H9 (cell line): Measurements from ENCODE around the gene CDK5. TPM values are rescaled to one million over a fixed set of nuclear protein-coding genes. Genes with fewer than 3 reads are reported as not detected.
A peak's percentile ranks its signal among the peaks of the same experiment; 100 is the strongest.

Experiments
- DNase-seq: peaks from one replicate; pipeline ENCODE4 v3.0.0-alpha.2; 2017
- H2AFZ ChIP-seq: one replicate; pipeline ENCODE4 v1.6.1; 2013; ENCODE audit warnings: mild to moderate bottlenecking, low read length, control low read depth, moderate library complexity
- H2AK5ac ChIP-seq: 2 replicates; pipeline ENCODE4 v1.6.1; 2013; ENCODE audit warnings: low read length, control low read depth, mixed read lengths; ENCODE audit not compliant: insufficient read length
- H2BK120ac ChIP-seq: one replicate; pipeline ENCODE4 v1.6.1; 2013; ENCODE audit warnings: low read depth, mild to moderate bottlenecking, low read length, control low read depth, inconsistent platforms; ENCODE audit not compliant: poor library complexity, severe bottlenecking
- H2BK12ac ChIP-seq: 2 replicates; pipeline ENCODE4 v1.6.1; 2013; ENCODE audit warnings: low read length, control low read depth, mixed read lengths, low read depth; ENCODE audit not compliant: insufficient read length
- H2BK15ac ChIP-seq: 2 replicates; pipeline ENCODE4 v1.6.1; 2013; ENCODE audit warnings: low read depth, low read length, control low read depth
- H2BK20ac ChIP-seq: one replicate; pipeline ENCODE4 v1.6.1; 2013; ENCODE audit warnings: low read depth, mild to moderate bottlenecking, low read length, control low read depth, inconsistent platforms; ENCODE audit not compliant: poor library complexity, severe bottlenecking
- H2BK5ac ChIP-seq: 2 replicates; pipeline ENCODE4 v1.6.1; 2013; ENCODE audit warnings: low read length, control low read depth, mixed read lengths; ENCODE audit not compliant: insufficient read length
- H3K14ac ChIP-seq: 2 replicates; pipeline ENCODE4 v1.6.1; 2013; ENCODE audit warnings: low read length, control low read depth; ENCODE audit not compliant: insufficient read depth
- H3K18ac ChIP-seq: 2 replicates; pipeline ENCODE4 v1.6.1; 2013; ENCODE audit warnings: low read depth, mild to moderate bottlenecking, mixed read lengths, low read length, control low read depth; ENCODE audit not compliant: insufficient read length
- H3K23ac ChIP-seq: 2 replicates; pipeline ENCODE4 v1.6.1; 2013; ENCODE audit warnings: low read length, control low read depth, mixed read lengths, low read depth; ENCODE audit not compliant: insufficient read length
- H3K23me2 ChIP-seq: 2 replicates; pipeline ENCODE4 v1.6.1; 2013; ENCODE audit warnings: low read depth, mild to moderate bottlenecking, mixed read lengths, low read length, control low read depth; ENCODE audit not compliant: insufficient read length, poor library complexity, severe bottlenecking
- H3K27ac ChIP-seq: 2 replicates; pipeline ENCODE4 v1.5.1; 2013; ENCODE audit warnings: low read length, control low read depth, mixed read lengths, low read depth; ENCODE audit not compliant: insufficient read length
- H3K27me3 ChIP-seq: 2 replicates; pipeline ENCODE4 v1.6.1; 2013; ENCODE audit warnings: low read length, control low read depth, inconsistent platforms; ENCODE audit not compliant: insufficient read depth
- H3K4ac ChIP-seq: 2 replicates; pipeline ENCODE4 v1.6.1; 2013; ENCODE audit warnings: low read depth, mild to moderate bottlenecking, control low read depth, inconsistent platforms, low read length, moderate library complexity
- H3K4me1 ChIP-seq: 2 replicates; pipeline ENCODE4 v1.6.1; 2013; ENCODE audit warnings: low read length, control low read depth, inconsistent platforms; ENCODE audit not compliant: insufficient read depth
- H3K4me2 ChIP-seq: 2 replicates; pipeline ENCODE4 v1.6.1; 2013; ENCODE audit warnings: low read length, control low read depth, mixed read lengths; ENCODE audit not compliant: insufficient read length, insufficient read depth
- H3K56ac ChIP-seq: 2 replicates; pipeline ENCODE4 v1.6.1; 2013; ENCODE audit warnings: low read depth, mild to moderate bottlenecking, mixed read lengths, low read length, control low read depth; ENCODE audit not compliant: insufficient read length
- H3K79me1 ChIP-seq: 2 replicates; pipeline ENCODE4 v1.6.1; 2013; ENCODE audit warnings: low read depth, mild to moderate bottlenecking, moderate library complexity, low read length, control low read depth, inconsistent platforms; ENCODE audit not compliant: insufficient read depth, poor library complexity, severe bottlenecking
- H3K79me2 ChIP-seq: 2 replicates; pipeline ENCODE4 v1.6.1; 2013; ENCODE audit warnings: low read length, control low read depth, inconsistent platforms; ENCODE audit not compliant: insufficient read depth
- H3K9ac ChIP-seq: 2 replicates; pipeline ENCODE4 v1.6.1; 2013; ENCODE audit warnings: low read length, control low read depth, mixed read lengths; ENCODE audit not compliant: insufficient read length; ENCODE audit errors: extremely low read depth
- H3K9me3 ChIP-seq: one replicate; pipeline ENCODE4 v1.6.1; 2013; ENCODE audit warnings: low read depth, low read length, inconsistent platforms; ENCODE audit not compliant: control insufficient read depth
- H3T11ph ChIP-seq: one replicate; pipeline ENCODE4 v1.6.1; 2013; ENCODE audit warnings: mild to moderate bottlenecking, low read length, control low read depth, inconsistent platforms
- H4K20me1 ChIP-seq: one replicate; pipeline ENCODE4 v1.6.1; 2013; ENCODE audit not compliant: control insufficient read depth, insufficient read length, insufficient read depth
- H4K5ac ChIP-seq: 2 replicates; pipeline ENCODE4 v1.6.1; 2013; ENCODE audit warnings: low read depth, mild to moderate bottlenecking, mixed read lengths, low read length, control low read depth; ENCODE audit not compliant: insufficient read length
- H4K8ac ChIP-seq: replicated peaks from 2 replicates; pipeline ENCODE4 v1.6.1; 2013; ENCODE audit warnings: low read length, control low read depth, mixed read lengths, low read depth; ENCODE audit not compliant: insufficient read length
- H4K91ac ChIP-seq: 2 replicates; pipeline ENCODE4 v1.6.1; 2013; ENCODE audit warnings: low read depth, mild to moderate bottlenecking, moderate library complexity, mixed read lengths, low read length, control low read depth; ENCODE audit not compliant: insufficient read length
- H3K27ac Mint-ChIP-seq, 3 experiments: 2 replicates in 2 of 3; 3 replicates in 1 of 3; pipeline ENCODE4 v1.8.0; 2020 to 2021; ENCODE audit warnings: mixed read lengths in 3 of 3, mild to moderate bottlenecking in 1 of 3, moderate library complexity in 1 of 3
- H3K27me3 Mint-ChIP-seq: 2 replicates; pipeline ENCODE4 v1.8.0; 2021; ENCODE audit warnings: low read depth, mild to moderate bottlenecking, moderate library complexity, mixed read lengths
- H3K36me3 Mint-ChIP-seq, 3 experiments: 2 replicates in 2 of 3; 3 replicates in 1 of 3; pipeline ENCODE4 v1.8.0; 2020 to 2021; ENCODE audit warnings: low read depth in 3 of 3, mixed read lengths in 3 of 3; ENCODE audit not compliant: insufficient read depth in 1 of 3
- H3K4me1 Mint-ChIP-seq, 2 experiments: 2 replicates each; pipeline ENCODE4 v1.8.0; 2020; ENCODE audit warnings: mixed read lengths in 2 of 2
- H3K4me3 Mint-ChIP-seq, 2 experiments: 2 replicates in 1 of 2; 3 replicates in 1 of 2; pipeline ENCODE4 v1.8.0; 2020 to 2021; ENCODE audit warnings: mild to moderate bottlenecking in 2 of 2, mixed read lengths in 2 of 2, moderate library complexity in 1 of 2
- H3K9me3 Mint-ChIP-seq, 2 experiments: 2 replicates in 1 of 2; 3 replicates in 1 of 2; pipeline ENCODE4 v1.8.0; 2020; ENCODE audit warnings: mild to moderate bottlenecking in 2 of 2, mixed read lengths in 2 of 2, moderate library complexity in 1 of 2
- CTCF ChIP-seq: fragments of 200-600 bp; sonication (generic); conservative IDR thresholded peaks from 3 replicates; pipeline ENCODE4 v1.8.0; 2021; ENCODE audit warnings: antibody characterized with exemption, mild to moderate bottlenecking
- WGBS: extraction: QIAGEN DNeasy Blood & Tissue Kit; methylation state at CpG from one replicate; pipeline ENCODE4 v1.1.7; 2013; ENCODE audit warnings: missing lambda C conversion rate, low lambda C conversion rate, mixed read lengths; ENCODE audit not compliant: insufficient read length; ENCODE audit errors: extremely low coverage; 5-methylcytosine and 5-hydroxymethylcytosine counted together
- total RNA-seq: library from RNA; stranded (reverse); gene quantifications from 2 replicates; pipeline ENCODE4 v1.2.1, GENCODE V29; 2021

CDK5 gene
- total RNA-seq, 1 experiment from 2014 or later = 19.9 TPM

- Histone ChIP-seq H3K4me1 (0 out of 2 replicates have a peak, but pooled peaks cover under 1% of the 10 kb centered on the region), H3K56ac (no peak overlapping the region), H4K5ac (no peak overlapping the region), H2BK12ac (no peak overlapping the region), H4K91ac (no peak overlapping the region), H3K9me3 (no peaks in the 10 kb centered on the region), H2AK5ac (no peak overlapping the region), H3K23ac (no peak overlapping the region), H3K27ac (no peak overlapping the region), H3K79me2 (no peaks in the 10 kb centered on the region; the same call in 1 of the 2 replicates), H3K4ac (no peak overlapping the region), H3K79me1 (no peaks in the 10 kb centered on the region), H3K23me2 (peaks cover 7% of the 10 kb centered on the region), H2BK20ac (no peak overlapping the region), H3K27me3 (no peaks in the 10 kb centered on the region; the same call in 1 of the 2 replicates), H4K8ac (no peak overlapping the region), H2AFZ (no peak overlapping the region), H3K18ac (no peak overlapping the region), H2BK5ac (no peak overlapping the region), H2BK120ac (no peak overlapping the region), H2BK15ac (no peak overlapping the region), H3T11ph (no peak overlapping the region), H3K9ac (peak overlapping the region; percentile 74), H4K20me1 (no peaks in the 10 kb centered on the region), H3K4me2 (peak overlapping the region; percentile 70), H3K14ac (no peak overlapping the region; the same call in 1 of the 2 replicates)
- peaks cover 9% of the 10 kb centered on the region for H3K27me3 Mint-ChIP-seq
- peaks cover 35 to 47% of the 10 kb centered on the region in 2 experiments for H3K4me1 Mint-ChIP-seq
- peaks cover 8 to 19% (median 17%) of the 10 kb centered on the region in 3 experiments for H3K36me3 Mint-ChIP-seq
- DNase-seq = no peak
- no peak for TF ChIP-seq CTCF
- H3K4me3 Mint-ChIP-seq = peak overlapping the region; percentile 79 to 92
- no CpG with 5 or more reads among the region's 31 CpGs for WGBS
- peak overlapping the region; percentile 6 to 86 (median 65); a peak in 3 of 7 replicates for H3K27ac Mint-ChIP-seq
- no peaks in the 10 kb centered on the region; a peak in 1 of 5 replicates for H3K9me3 Mint-ChIP-seq
Measured at GRCh38 chr7:151080067-151080521, 22.4 kb upstream of the CDK5 start.
